ENCODE measurements around the gene BLOC1S4.
"Not testable (repeated sequence)": the region's sequence is repeated elsewhere in the genome, so short reads cannot be mapped to it uniquely, and the experiment has no call there.

The BLOC1S4 gene

DNA sequence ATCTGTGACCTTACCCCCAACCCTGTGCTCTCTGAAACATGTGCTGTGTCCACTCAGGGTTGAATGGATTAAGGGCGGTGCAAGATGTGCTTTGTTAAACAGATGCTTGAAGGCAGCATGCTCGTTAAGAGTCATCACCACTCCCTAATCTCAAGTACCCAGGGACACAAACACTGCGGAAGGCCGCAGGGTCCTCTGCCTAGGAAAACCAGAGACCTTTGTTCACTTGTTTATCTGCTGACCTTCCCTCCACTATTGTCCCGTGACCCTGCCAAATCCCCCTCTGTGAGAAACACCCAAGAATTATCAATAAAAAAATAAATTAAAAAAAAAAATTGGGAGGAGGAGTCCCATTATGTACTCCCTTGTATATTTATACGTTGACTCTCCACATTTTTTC lies 40.4 kb downstream of the BLOC1S4 start:
- H3K27me3 ChIP-seq (ENCODE audit: low read depth, low read length); H3K4me1 ChIP-seq (ENCODE audit: control insufficient read depth in 1 of 2, insufficient read depth in 2 of 2, low read length in 2 of 2); H3K36me3 ChIP-seq (ENCODE audit: control insufficient read depth in 1 of 2, insufficient read depth in 2 of 2, low read length in 2 of 2); H3K4me3 ChIP-seq (ENCODE audit: low read depth in 1 of 2, low read length in 2 of 2); H3K9me3 ChIP-seq (ENCODE audit: control insufficient read depth in 1 of 2, low read length in 2 of 2); H3K27ac ChIP-seq (ENCODE audit: low read length): not testable (repeated sequence)

GRCh38 chr4:6758728-6759127 lies 42.8 kb downstream of the BLOC1S4 start:
- Histone ChIP-seq H3K4me3 (ENCODE audit: low read depth in 1 of 2, low read length in 2 of 2) (no peak overlapping the region), H3K9me3 (ENCODE audit: control insufficient read depth in 1 of 2, low read length in 2 of 2) (no peaks in the 10 kb centered on the region), H3K27ac (ENCODE audit: low read length) (no peak overlapping the region), H3K4me1 (ENCODE audit: control insufficient read depth in 1 of 2, insufficient read depth in 2 of 2, low read length in 2 of 2) (no peaks in the 10 kb centered on the region), H3K27me3 (ENCODE audit: low read depth, low read length) (no peaks in the 10 kb centered on the region), H3K36me3 (ENCODE audit: control insufficient read depth in 1 of 2, insufficient read depth in 2 of 2, low read length in 2 of 2) (no peaks in the 10 kb centered on the region)

DNA sequence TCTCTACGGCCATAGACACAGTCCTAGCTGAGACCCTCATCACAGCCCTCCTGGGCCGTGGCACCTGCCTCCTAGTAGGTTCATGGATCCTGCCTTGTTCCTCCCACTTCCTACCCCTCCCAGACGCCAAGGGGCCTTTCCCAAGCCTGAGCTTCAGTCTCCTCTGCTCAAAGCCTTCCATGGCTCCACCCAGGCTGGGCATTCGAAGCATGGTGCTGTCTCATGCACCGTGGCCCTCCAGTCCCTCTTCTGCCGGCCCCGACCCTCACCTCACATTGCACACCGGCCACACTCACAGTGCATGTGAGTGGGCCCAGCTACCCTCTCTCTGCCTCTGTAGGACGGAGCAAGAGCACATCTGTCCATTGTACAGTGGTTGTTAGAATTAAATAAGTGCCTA lies 44.9 kb downstream of the BLOC1S4 start:
- H3K27ac ChIP-seq (ENCODE audit: low read length) = no peak overlapping the region
- no peaks in the 10 kb centered on the region for H3K36me3 ChIP-seq (ENCODE audit: control insufficient read depth in 1 of 2, insufficient read depth in 2 of 2, low read length in 2 of 2)
- H3K4me1 ChIP-seq (ENCODE audit: control insufficient read depth in 1 of 2, insufficient read depth in 2 of 2, low read length in 2 of 2) = no peaks in the 10 kb centered on the region
- H3K4me3 ChIP-seq (ENCODE audit: low read depth in 1 of 2, low read length in 2 of 2) = no peak overlapping the region
- no peaks in the 10 kb centered on the region for H3K27me3 ChIP-seq (ENCODE audit: low read depth, low read length)
- no peaks in the 10 kb centered on the region for H3K9me3 ChIP-seq (ENCODE audit: control insufficient read depth in 1 of 2, low read length in 2 of 2)

GRCh38 chr4:6761649-6762615 lies 46.0 kb downstream of the BLOC1S4 start:
- Histone ChIP-seq H3K27me3 (ENCODE audit: low read depth, low read length) (no peaks in the 10 kb centered on the region), H3K4me1 (ENCODE audit: control insufficient read depth in 1 of 2, insufficient read depth in 2 of 2, low read length in 2 of 2) (no peaks in the 10 kb centered on the region), H3K36me3 (ENCODE audit: control insufficient read depth in 1 of 2, insufficient read depth in 2 of 2, low read length in 2 of 2) (no peaks in the 10 kb centered on the region), H3K27ac (ENCODE audit: low read length) (no peak overlapping the region), H3K9me3 (ENCODE audit: control insufficient read depth in 1 of 2, low read length in 2 of 2) (no peaks in the 10 kb centered on the region), H3K4me3 (ENCODE audit: low read depth in 1 of 2, low read length in 2 of 2) (no peak overlapping the region)

DNA sequence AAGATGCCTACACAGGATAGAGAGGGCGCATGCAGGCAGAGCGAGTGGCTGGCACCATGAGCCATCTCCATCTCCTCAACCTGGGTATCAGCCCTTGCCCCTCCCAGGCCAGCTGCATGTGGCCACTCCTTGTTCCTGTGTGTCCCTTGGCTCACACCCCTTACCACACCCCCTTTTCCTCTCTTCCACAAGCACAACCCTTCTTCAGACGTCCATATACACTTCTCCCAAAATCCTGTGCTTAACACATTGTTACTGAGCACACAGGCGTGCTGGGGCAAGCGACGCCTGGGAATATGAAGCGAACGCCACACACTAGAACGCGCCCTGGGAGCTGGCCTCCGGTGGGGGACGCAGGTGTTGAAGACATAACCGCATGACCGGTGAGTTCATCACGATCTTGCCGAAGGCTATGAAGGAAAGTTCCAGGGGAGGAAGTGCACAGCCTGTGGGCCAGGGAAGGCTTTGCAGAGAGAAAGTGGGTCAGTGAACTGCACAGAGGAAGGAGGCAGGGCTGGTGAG lies 47.4 kb downstream of the BLOC1S4 start:
- Histone ChIP-seq H3K27ac (ENCODE audit: low read length) (no peak overlapping the region), H3K36me3 (ENCODE audit: control insufficient read depth in 1 of 2, insufficient read depth in 2 of 2, low read length in 2 of 2) (no peaks in the 10 kb centered on the region), H3K9me3 (ENCODE audit: control insufficient read depth in 1 of 2, low read length in 2 of 2) (no peaks in the 10 kb centered on the region), H3K4me3 (ENCODE audit: low read depth in 1 of 2, low read length in 2 of 2) (no peak overlapping the region), H3K27me3 (ENCODE audit: low read depth, low read length) (no peaks in the 10 kb centered on the region), H3K4me1 (ENCODE audit: control insufficient read depth in 1 of 2, insufficient read depth in 2 of 2, low read length in 2 of 2) (peaks cover 0 to 4% of the 10 kb centered on the region in 2 donors)

DNA sequence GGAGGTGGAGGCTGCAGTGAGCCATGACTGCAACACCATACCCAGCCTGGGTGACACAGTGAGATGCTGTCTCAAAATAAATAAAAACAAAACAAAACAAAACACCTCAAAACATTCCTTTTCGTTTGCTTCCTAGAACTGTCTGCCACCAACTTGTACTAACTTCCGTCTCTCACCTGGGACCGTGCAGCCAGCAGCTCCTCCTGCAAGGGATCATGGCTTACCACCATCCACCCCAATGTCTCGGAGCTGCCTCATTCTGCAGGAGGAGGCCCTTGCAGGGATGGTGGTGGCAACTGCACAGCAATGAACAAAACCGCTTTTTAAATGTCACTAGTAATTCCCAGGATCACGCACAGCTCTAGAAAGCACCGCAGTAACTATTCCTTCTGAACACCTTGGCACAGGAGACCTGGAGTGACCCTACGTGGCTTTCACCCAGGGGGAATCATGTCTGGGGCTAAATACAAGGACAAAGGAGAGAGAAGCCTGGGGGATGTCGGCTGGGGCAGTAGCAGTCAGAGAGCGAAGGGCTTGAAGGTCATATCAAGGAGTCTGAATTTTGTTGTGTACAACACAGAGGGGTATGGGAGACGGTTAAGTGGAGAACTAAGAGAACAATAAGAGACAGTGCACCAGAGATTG lies 49.1 kb downstream of the BLOC1S4 start:
- H3K9me3 ChIP-seq (ENCODE audit: control insufficient read depth in 1 of 2, low read length in 2 of 2) = no peaks in the 10 kb centered on the region
- H3K27ac ChIP-seq (ENCODE audit: low read length) = no peak overlapping the region
- no peak overlapping the region for H3K4me3 ChIP-seq (ENCODE audit: low read depth in 1 of 2, low read length in 2 of 2)
- peaks cover 0 to 4% of the 10 kb centered on the region in 2 donors for H3K4me1 ChIP-seq (ENCODE audit: control insufficient read depth in 1 of 2, insufficient read depth in 2 of 2, low read length in 2 of 2)
- H3K36me3 ChIP-seq (ENCODE audit: control insufficient read depth in 1 of 2, insufficient read depth in 2 of 2, low read length in 2 of 2) = no peaks in the 10 kb centered on the region
- H3K27me3 ChIP-seq (ENCODE audit: low read depth, low read length) = no peaks in the 10 kb centered on the region

GRCh38 chr4:6765703-6766102 lies 49.7 kb downstream of the BLOC1S4 start:
- H3K9me3 ChIP-seq (ENCODE audit: control insufficient read depth in 1 of 2, low read length in 2 of 2) = no peaks in the 10 kb centered on the region
- no peak overlapping the region for H3K4me3 ChIP-seq (ENCODE audit: low read depth in 1 of 2, low read length in 2 of 2)
- no peaks in the 10 kb centered on the region for H3K36me3 ChIP-seq (ENCODE audit: control insufficient read depth in 1 of 2, insufficient read depth in 2 of 2, low read length in 2 of 2)
- H3K4me1 ChIP-seq (ENCODE audit: control insufficient read depth in 1 of 2, insufficient read depth in 2 of 2, low read length in 2 of 2) = peaks cover 0 to 4% of the 10 kb centered on the region in 2 donors
- no peak overlapping the region for H3K27ac ChIP-seq (ENCODE audit: low read length)
- H3K27me3 ChIP-seq (ENCODE audit: low read depth, low read length) = no peaks in the 10 kb centered on the region

Data from muscle layer of duodenum (tissue), 2 donors.